Retina (tissue), 1 donor: ENCODE measurements around the gene TMEM132C.

Source experiments
- DNase-seq: peaks from one replicate; pipeline ENCODE4 v3.0.0-alpha.2; 2016

The TMEM132C gene

DNA sequence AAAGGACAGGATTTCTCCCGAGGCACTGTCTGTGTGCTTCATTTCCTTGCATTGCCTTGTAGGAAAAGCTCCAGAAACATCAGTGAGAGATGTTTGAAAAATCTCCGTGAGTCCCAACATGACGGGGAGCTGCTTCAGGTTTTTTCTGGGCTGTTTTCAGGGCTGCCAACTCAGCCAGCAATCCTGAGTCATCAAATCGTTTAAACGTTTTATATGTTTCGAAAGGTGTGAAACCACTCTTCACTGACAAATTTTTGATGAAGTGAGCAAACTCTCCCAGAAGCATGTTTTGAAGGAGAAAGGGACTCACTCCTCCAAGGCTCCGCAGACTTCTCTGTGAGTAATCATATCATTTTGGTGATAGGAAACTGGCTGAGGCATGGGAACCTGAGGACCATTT lies 240.5 kb downstream of the TMEM132C start:
- no peak for DNase-seq

DNA sequence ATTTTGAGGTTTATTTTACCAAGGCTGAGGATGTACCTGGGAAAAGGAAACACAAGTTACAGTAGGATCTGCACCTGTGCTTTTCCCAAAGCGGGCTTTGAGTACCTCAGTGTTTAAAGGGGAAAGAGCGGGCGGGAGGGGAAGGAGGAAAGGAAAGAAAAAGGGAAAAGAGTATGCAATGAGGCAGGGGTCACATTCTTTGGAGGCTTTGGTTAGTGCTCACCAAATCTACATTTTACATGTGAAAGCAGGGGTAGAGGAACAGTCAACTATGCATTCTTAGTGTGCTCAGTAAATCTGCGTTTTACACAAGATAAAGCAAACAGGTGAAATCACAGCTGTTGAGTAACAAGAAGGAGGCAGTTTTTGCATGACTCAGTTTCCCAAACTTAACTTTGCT lies 242.2 kb downstream of the TMEM132C start:
- DNase-seq, result no peak

DNA sequence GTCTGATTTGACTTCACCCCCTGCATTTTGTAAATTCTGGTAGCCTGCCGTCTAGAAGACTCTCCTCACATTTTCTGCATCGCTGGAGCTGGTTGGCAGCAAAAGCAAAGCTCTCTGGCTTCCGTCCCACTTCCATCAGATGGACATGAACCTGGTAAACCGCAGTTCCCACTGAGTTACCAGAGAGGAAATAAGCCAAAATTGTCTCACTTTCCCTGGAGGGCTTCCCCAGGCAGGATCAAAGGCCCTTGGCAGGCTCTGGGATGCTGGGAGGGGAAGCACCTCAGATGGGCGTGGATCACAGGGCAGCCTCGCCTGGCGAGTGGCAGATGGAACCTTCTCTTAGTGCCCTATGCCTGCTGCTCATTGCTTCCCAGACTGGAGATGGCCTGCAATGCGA lies 243.5 kb downstream of the TMEM132C start:
- no peak for DNase-seq

- DNase-seq, result no peak
Measured at GRCh38 chr12:128513331-128513730, 246.4 kb downstream of the TMEM132C start.

- DNase-seq, result no peak
Measured at GRCh38 chr12:128513831-128514230, 246.9 kb downstream of the TMEM132C start.

- no peak for DNase-seq
Measured at GRCh38 chr12:128518644-128519043, 251.7 kb downstream of the TMEM132C start.

DNA sequence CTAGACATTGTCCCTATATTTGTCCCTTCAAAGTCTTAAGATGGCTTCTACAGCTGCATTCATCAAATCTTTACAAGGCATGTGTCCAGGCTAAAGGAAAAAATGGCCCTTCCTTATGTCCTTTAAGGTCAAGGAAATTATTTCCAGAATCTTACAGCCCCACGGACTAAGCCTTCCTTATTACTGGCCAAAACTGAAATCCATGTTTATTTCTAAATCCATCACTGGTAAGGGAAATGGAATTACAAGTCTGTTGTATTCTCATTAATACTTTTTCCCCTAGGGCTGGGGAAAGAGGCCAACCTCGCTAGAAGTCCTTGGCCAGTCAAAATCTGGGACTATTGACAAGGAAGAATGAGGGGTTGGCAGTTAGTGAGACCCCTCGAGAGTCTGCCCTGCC lies 252.5 kb downstream of the TMEM132C start:
- DNase-seq, result no peak

DNA sequence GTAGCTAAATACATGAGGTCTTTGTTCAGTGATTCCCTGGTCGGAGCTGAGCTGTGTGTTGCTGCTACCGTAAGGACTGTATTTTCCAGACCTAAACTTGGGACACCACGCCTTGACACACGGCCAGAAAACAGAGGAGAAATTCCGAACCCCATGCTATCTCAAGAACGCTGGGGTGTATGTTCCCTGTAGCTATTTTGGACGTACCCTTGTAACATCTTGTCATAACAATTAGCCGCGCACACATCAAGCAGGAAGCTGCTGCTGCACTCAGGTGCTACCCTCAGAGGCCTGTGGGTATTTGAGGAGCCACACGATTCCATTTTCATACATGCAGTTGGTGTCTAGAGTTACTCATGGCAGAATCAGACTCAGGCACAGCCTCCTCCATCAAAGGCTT lies 255.0 kb downstream of the TMEM132C start:
- no peak for DNase-seq

DNA sequence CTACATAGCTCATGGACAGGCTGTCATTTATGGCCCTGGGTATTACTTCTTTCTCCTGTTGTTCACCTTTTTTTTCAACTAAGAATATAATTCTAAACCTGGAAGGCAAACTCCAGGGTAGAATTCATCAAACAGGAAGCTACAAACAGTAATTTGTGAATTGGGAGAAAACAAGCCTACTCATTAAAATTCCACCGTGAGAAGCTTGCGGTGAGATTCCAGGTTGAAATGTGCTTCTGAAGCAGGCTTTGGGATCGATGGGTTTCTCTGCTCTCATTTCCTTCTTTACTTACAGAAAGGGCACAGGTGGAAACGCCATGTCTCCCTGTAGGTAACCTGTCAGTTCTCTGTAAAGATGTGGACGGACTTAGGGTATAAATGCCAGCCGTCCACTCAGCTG lies 257.5 kb downstream of the TMEM132C start:
- DNase-seq, result no peak

DNA sequence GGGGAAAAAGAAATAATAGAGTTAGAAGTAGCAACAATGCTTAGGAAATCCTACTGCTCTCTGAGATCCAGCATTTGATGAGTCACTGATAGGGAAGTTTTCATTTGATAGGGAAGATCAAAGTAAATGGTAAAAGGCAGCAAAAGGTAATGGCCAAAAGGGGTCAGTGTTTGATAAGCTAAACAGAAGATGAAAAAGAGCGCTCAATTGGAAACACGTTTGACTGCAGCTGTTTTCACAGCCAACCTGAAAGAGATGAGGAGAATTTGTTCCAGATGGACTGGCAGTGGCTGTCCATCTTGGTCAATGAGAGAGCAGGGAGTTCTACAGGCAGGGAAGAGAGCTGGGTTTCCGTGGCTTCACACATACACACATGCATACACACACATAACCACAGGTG lies 264.2 kb downstream of the TMEM132C start:
- peak; percentile 64 for DNase-seq

DNA sequence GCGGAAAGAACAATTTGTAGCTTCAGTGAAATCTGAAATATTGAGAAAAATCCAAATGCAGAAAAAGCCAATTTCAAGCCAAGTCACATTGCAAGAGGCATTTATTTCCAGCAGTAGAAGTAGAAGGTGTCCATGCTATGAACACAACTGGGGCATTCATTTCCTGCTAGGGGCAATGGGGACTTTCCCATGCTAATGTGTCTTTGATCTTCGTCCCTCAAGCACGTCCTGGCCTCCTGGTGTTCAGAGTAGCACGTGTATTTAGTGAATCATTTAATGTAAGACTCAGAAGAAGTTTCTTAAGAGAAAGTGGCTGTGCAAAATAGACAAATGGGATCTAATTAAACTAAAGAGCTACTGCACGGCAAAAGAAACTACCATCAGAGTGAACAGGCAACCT lies 267.9 kb downstream of the TMEM132C start:
- no peak for DNase-seq

DNA sequence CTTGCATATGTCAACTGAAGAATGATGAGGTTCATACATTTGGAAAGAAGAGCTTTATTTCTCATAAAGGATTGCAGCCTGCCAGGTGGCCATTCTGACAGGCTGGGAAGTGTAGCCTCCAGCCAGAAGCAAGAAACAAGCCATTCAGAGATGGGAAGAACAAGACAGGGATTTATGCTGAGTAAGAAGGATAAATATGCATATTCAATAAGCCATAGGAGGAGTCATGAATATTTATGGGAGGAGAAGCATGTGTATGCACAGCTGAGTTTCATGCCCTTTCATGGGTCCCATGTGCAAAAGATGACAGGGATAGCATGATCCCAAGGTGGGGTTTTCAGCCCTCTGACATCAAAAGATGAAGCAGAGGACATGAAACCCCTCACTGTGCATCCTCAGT lies 269.8 kb downstream of the TMEM132C start:
- DNase-seq, result no peak

DNA sequence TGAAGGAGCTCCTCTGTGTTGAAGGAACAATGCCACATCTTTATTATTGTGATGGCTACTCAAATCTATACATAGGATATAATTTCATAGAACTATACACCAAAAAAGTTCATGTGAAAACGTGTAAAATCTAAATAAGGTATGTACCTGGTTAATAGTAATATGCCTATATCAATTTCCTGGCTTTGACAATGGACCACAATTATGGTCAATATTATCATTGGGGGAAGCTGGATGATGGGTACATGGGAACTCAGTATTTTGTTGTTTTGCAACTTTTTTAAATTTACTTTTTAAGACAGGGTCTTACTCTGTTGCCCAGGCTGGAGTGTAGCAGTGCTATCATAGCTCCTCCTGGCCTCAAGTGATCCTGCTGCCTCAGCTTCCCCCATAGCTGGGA lies 270.7 kb downstream of the TMEM132C start:
- DNase-seq, result no peak

DNA sequence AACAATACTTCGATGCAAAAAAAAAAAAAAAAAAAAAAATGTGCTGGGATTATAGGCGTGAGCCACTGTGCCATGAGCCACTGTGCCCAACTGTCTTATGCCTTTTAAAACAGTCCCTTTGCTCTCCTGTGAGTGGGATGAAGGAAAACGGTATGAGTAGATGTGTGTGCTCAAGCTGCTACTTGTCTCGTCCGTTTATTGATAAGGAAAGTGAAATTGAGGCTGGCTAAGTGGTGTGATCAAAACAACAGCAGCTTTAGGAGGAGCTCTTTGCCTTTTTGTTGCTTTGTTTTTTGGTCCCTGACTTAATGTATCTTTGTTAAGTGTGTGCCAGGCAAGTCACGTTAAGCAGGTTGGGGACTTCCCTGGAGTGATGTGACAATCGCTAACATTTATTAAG lies 275.9 kb downstream of the TMEM132C start:
- no peak for DNase-seq

- DNase-seq, result no peak
Measured at GRCh38 chr12:128543460-128543859, 276.5 kb downstream of the TMEM132C start.

GRCh38 chr12:128543971-128544370 lies 277.0 kb downstream of the TMEM132C start:
- DNase-seq, result no peak

GRCh38 chr12:128548949-128549348 lies 282.0 kb downstream of the TMEM132C start:
- no peak for DNase-seq

- no peak for DNase-seq
Measured at GRCh38 chr12:128549601-128550218, 282.7 kb downstream of the TMEM132C start.

GRCh38 chr12:128551266-128551665 lies 284.3 kb downstream of the TMEM132C start:
- DNase-seq, result peak; percentile 61

- no peak for DNase-seq
Measured at GRCh38 chr12:128554546-128555304, 287.8 kb downstream of the TMEM132C start.

GRCh38 chr12:128557231-128557630 lies 290.3 kb downstream of the TMEM132C start:
- no peak for DNase-seq

DNA sequence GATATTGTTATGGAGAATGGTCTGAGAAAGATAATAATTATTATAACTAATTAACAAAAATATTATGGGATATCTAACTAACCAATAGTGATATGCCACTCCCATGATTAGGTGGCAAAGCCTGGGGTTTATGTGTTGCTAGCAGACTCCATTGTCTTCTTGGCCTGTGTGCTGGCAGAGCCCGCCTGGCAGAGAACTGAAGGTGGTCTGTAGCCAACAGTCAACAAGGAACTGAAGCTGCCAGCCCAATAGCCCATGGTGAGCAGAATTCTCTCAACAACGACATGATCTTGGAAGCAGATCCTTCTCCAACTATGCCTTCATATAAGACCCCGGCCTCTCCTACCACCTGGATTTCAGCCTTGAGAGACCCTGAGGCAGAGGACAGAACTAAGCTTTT lies 298.0 kb downstream of the TMEM132C start:
- no peak for DNase-seq

DNA sequence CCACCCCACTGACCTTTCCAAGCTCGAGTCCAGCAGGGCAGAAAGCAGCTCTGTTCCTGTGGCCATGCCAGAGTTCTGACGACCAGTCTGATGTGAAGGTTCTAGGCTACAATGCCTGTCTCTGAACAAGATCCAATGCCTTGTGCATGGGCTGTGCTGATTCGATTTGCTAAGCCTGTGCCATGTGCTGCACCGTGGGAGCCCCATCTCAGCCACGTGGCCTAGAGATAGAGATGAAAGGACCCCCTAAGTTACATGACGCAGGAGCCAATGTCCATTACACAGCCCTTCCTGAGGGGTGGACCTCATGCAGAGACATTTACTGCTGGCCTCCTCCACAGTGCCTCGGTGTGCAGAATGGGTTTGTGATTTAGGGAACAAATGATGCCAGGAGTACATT lies 300.8 kb downstream of the TMEM132C start:
- no peak for DNase-seq

- DNase-seq, result no peak
Measured at GRCh38 chr12:128570191-128571065, 303.5 kb downstream of the TMEM132C start.
